ENCODE measurements around the gene IRS2.

The IRS2 gene

GRCh38 chr13:109807345-109807744, 21.0 kb upstream of the IRS2 start:
- no peak for DNase-seq (ENCODE audit: low spot score)

GRCh38 chr13:109804654-109805053, 18.3 kb upstream of the IRS2 start:
- no peak for DNase-seq (ENCODE audit: low spot score)

GRCh38 chr13:109803825-109804224, 17.4 kb upstream of the IRS2 start:
- no peak for DNase-seq (ENCODE audit: low spot score)

- DNase-seq (ENCODE audit: low spot score): no peak
Measured at GRCh38 chr13:109802936-109803335, 16.6 kb upstream of the IRS2 start.

DNA sequence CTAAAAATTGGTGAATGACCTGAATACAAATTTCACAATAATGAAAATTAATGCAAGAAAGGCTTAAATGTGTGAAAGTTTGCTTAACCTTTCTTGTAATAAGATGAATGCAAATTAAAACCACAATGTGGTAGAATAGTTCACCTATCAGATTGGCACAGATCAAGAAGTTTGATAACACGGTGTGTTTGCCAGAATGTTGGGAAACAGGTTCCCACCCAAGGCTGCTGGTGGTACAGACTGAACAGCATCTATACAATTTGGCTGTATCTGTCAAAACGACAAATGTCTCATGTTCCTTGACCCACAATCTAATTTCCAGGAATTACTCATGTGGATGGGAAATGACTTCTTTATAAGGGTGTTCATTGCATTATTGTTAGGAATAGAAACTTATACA, 8.6 kb upstream of the IRS2 start:
- no peak for DNase-seq (ENCODE audit: low spot score)

GRCh38 chr13:109794095-109794494, 7.7 kb upstream of the IRS2 start:
- DNase-seq (ENCODE audit: low spot score): no peak

DNA sequence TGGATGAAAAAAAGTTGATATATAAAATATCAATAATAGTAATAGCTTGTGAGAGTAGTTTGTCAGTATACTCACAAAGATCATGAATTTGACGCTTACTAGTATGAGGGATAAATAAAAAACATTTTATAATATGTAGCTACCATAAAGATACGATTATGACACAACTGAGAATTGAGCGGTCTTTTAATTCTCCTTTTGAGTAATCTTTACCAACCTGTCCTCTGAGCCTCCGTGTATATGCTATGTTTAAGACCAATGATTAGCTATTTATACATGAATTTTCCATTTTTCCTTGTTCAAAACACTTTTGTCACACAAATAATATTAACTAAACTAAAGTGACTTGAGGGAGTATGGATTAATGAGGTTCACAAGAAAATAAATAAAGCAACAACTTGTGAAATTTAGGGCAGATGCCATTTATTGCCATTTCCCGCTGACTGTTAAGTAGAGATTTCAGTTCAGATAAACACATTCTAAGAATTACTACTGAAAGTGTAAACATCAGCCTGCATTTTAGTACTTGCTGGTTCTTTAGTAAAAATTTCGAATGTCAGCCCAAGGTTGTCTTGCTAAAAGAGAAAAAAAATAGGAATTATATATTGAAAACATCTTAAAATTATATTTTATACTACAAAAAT, 6.2 kb upstream of the IRS2 start:
- DNase-seq (ENCODE audit: low spot score): no peak

DNA sequence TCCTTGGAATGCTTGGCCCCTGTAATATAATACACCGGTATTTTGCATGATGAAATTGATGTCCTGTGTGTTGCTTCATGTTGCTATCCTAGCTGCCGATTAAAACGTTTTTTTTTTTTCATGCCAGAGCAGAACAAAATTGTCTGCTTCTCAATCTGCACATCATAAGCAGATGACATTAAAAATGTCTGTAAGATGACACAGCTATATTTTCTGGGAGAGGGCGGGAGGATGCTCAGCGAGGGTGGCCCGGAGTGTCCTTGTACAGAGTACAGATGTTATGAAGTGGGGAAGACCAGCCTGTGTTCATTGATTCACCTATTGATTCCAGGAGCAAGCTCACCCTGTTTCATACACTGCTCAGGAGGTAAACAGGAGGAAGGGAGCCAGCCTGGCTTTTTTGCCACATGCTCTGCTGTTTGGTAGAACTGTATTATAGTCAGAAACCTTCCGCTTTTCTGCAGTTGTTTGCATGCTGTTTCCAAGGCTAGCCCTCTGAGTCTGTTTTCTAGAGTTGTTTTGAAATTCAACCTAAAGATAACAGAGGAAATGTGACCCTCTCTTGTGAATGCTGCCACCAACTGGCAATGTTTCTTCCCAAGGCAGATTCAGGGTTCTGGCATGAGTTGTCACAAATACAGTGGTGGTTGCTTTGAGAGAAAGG, 4.7 kb upstream of the IRS2 start:
- DNase-seq (ENCODE audit: low spot score): no peak

DNA sequence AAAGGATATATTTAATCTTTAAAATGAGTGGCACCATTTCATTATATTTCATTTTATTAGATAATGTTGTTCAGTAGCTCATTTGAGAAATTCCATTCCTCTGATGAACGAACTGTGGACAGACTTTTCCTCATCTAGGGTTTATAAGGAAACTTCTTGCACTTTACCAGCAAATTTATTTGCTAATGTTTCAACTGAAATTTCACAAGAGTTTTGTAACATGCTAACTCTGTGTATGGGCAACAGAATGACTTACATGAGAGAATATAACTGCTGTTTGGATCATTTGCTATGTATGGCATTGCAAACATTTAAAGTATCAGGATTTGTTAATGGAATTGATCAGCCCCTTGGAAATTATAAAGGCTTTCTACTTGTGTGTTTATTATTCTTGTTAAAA, 3.7 kb upstream of the IRS2 start:
- DNase-seq (ENCODE audit: low spot score): no peak

- no peak for DNase-seq (ENCODE audit: low spot score)
Measured at GRCh38 chr13:109789262-109789661, 2.9 kb upstream of the IRS2 start.

DNA sequence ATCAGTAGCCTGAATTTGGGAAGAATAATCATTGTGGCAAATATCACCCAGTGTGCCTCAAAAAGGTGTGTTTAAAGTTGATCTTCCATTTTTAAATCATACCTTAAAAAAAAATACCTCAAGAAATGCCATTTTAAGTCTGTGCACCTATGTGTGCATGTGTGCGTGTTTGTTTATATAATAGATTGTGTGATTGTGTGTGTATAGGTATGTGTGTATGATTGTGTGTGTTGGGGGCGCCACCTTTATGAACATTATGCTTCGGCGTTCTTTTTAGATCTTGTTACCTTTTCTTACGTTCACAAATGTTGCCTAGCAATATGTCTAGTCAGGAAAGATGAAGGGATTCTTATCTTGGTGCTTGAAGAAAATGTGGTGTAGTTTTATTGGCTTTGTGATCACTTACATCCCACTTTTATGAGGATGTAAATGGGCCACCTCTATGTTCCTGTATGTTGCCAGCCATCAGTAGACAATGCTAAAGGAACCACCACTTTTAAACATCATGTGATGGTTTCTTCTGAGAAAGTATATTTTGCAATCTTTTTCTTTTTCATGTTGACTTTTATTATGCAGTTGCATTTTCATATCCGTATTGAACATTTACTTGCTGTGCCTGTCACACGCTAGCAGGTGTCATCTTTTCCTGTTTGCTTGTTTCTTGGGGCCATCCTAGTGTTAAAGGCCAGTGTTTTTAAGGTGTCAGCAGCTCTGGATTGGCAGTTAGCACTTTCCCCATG, 2.2 kb upstream of the IRS2 start:
- no peak for DNase-seq (ENCODE audit: low spot score)

GRCh38 chr13:109787135-109787954, 962 bp upstream of the IRS2 start:
- DNase-seq (ENCODE audit: low spot score): peak; percentile 78

- no peak for DNase-seq (ENCODE audit: low spot score)
Measured at GRCh38 chr13:109785892-109786450, 412 bp downstream of the IRS2 start.

- peak; percentile 75 for DNase-seq (ENCODE audit: low spot score)
Measured at GRCh38 chr13:109785141-109785891, 1.1 kb downstream of the IRS2 start.

GRCh38 chr13:109784590-109785140, 1.7 kb downstream of the IRS2 start:
- peak; percentile 92 for DNase-seq (ENCODE audit: low spot score)

- DNase-seq (ENCODE audit: low spot score): peak; percentile 69
Measured at GRCh38 chr13:109783815-109784589, 2.4 kb downstream of the IRS2 start.

DNA sequence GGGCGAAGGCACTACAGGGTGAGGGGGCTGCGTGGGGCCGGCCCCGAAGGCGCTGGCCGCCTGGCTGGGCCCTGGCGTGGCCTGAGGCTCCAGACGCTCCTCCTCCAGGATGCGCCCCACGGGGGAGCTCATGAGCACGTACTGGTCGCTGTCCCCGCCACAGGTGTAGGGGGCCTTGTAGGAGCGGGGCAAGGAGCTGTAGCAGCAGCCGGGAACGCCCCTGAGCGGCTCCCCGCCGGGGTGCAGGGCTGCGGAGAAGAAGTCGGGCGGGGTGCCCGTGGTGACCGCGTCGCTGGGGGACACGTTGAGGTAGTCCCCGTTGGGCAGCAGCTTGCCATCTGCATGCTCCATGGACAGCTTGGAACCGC, 3.0 kb downstream of the IRS2 start:
- DNase-seq (ENCODE audit: low spot score): peak; percentile 69

DNA sequence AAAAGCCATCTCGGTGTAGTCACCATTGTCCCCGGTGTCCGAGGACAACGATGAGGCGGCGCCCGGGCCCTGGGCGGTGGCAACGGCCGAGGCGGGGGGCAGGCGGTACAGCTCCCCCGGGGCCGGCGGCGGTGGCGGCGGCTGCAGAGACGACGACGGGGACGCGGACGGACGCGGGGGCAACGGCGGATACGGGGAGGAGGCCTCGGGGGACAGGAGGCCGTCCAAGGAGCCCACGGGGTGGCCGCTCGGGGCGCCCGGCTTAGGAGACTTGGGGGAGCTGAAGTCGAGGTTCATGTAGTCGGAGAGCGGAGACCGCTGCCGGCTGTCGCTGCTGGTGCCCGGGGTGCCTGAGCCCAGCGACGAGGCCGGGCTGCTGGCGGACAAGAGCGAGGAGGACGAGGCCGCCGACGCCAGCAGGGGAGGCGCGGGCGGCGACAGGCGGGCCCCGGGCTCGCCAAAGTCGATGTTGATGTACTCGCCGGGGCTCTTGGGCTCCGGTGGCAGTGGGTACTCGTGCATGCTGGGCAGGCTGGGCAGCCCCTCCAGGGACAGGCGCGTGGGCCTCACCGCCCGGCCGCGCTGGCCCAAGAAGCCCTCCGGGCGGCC, 3.5 kb downstream of the IRS2 start:
- DNase-seq (ENCODE audit: low spot score): no peak

DNA sequence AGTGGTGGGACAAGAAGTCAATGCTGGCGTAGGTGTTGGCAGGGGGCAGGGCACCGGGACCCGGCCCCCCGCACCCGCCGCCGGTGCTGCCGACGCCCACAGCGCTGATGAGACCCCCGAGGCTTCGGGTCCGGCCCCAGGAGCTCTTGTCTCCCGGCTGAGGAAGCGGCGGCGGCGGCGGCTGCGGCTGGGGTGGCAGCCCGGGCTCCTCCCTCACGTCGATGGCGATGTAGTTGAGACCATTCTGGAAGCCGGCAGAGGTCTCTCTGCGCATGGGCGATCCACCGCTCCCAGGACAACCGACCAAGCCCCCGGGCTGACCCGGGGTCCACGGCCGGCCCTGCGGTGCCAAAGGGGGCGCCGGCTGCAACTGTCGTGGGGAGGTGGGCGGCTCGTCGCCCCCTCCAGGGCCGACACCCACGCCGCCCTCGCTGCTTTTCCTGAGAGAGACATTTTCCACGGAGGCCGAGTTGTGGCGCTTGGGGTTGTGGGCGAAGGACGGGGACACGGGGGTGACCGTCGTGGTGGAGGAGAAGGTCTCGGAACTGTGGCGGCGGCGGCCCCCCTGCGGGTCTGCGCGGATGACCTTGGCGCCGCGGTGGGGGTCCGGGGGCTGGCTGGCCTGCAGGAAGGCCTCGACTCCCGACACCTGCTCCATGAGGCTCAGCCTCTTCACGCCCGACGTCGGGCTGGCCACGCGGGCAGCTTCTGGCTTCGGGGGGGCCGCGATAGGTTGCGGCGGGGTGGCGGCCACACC, 4.1 kb downstream of the IRS2 start:
- no peak for DNase-seq (ENCODE audit: low spot score)
